Liver (tissue), 9 donors: Measurements from ENCODE around the gene ZXDA. TPM values are rescaled to one million over a fixed set of nuclear protein-coding genes. Genes with fewer than 3 reads are reported as not detected.

Source experiments
- DNase-seq: peaks from one replicate; pipeline ENCODE4 v3.0.0-alpha.2; 2017; ENCODE audit warnings: low spot score
- H3K27ac ChIP-seq, 2 donors: one replicate each; pipeline ENCODE4 v1.7.0; 2013; ENCODE audit warnings: inconsistent platforms in 2 of 2, low read length in 2 of 2, control low read depth in 1 of 2, low read depth in 1 of 2, mild to moderate bottlenecking in 1 of 2
- H3K27me3 ChIP-seq, 4 donors: one replicate each; pipeline versions ENCODE4 v1.6.1 to v1.7.0; 2013; ENCODE audit warnings: low read length in 3 of 4, inconsistent platforms in 1 of 4, mild to moderate bottlenecking in 1 of 4, moderate library complexity in 1 of 4; ENCODE audit not compliant: control insufficient read depth in 4 of 4, insufficient read depth in 4 of 4
- H3K36me3 ChIP-seq, 4 donors: one replicate each; pipeline versions ENCODE4 v1.6.1 to v1.7.0; 2013; ENCODE audit warnings: low read length in 3 of 4, mild to moderate bottlenecking in 3 of 4, low read depth in 1 of 4, moderate library complexity in 1 of 4; ENCODE audit not compliant: control insufficient read depth in 4 of 4, insufficient read depth in 3 of 4
- H3K4me1 ChIP-seq, 4 donors: one replicate each; pipeline versions ENCODE4 v1.6.1 to v1.7.0; 2013; ENCODE audit warnings: low read length in 3 of 4, mild to moderate bottlenecking in 3 of 4, moderate library complexity in 1 of 4; ENCODE audit not compliant: control insufficient read depth in 4 of 4, insufficient read depth in 4 of 4
- H3K4me3 ChIP-seq, 3 donors: one replicate each; pipeline versions ENCODE4 v1.6.1 to v1.7.0; 2013; ENCODE audit warnings: low read length in 3 of 3, control low read depth in 1 of 3, low read depth in 1 of 3, mild to moderate bottlenecking in 1 of 3
- H3K9ac ChIP-seq, 2 donors: one replicate each; pipeline ENCODE4 v1.7.0; 2013; ENCODE audit warnings: low read length in 2 of 2, mild to moderate bottlenecking in 2 of 2, moderate library complexity in 2 of 2, control low read depth in 1 of 2, low read depth in 1 of 2
- H3K9me3 ChIP-seq, 4 donors: one replicate each; pipeline versions ENCODE4 v1.6.1 to v1.7.0; 2013; ENCODE audit warnings: low read length in 3 of 4; ENCODE audit not compliant: control insufficient read depth in 4 of 4
- CTCF ChIP-seq: fragments of 150-350 bp; IDR thresholded peaks from 2 replicates; pipeline ENCODE4 v1.5.1; 2017; ENCODE audit warnings: improper control_type of control experiment, low read depth, low read length; ENCODE audit not compliant: missing input control
- EGR1 ChIP-seq, 2 donors: IDR thresholded peaks; 2 replicates each; pipeline ENCODE4 v1.6.1; 2016 to 2018; ENCODE audit warnings: antibody characterized with exemption in 2 of 2, low read depth in 2 of 2
- FOXA1 ChIP-seq: IDR thresholded peaks from 2 replicates; pipeline ENCODE4 v1.6.1; 2016; ENCODE audit warnings: antibody characterized with exemption
- GABPA ChIP-seq, 2 donors: IDR thresholded peaks in 1 of 2; conservative IDR thresholded peaks in 1 of 2; 2 replicates each; pipeline ENCODE4 v1.6.1; 2016; ENCODE audit warnings: antibody characterized with exemption in 2 of 2, mild to moderate bottlenecking in 1 of 2, moderate library complexity in 1 of 2
- HNF4A ChIP-seq, 2 donors: conservative IDR thresholded peaks; 2 replicates each; pipeline ENCODE4 v1.6.1; 2016; ENCODE audit warnings: antibody characterized with exemption in 2 of 2, mild to moderate bottlenecking in 2 of 2
- HNF4G ChIP-seq: IDR thresholded peaks from 2 replicates; pipeline ENCODE4 v1.6.1; 2016; ENCODE audit warnings: antibody characterized with exemption
- JUND ChIP-seq, 2 donors: IDR thresholded peaks; 2 replicates each; pipeline ENCODE4 v1.6.1; 2016; ENCODE audit warnings: antibody characterized with exemption in 2 of 2
- MAX ChIP-seq: IDR thresholded peaks from 2 replicates; pipeline ENCODE4 v1.6.1; 2016; ENCODE audit warnings: antibody characterized with exemption
- NR2F2 ChIP-seq: IDR thresholded peaks from 2 replicates; pipeline ENCODE4 v1.6.1; 2016; ENCODE audit warnings: antibody characterized with exemption
- RAD21 ChIP-seq, 2 donors: IDR thresholded peaks; 2 replicates each; pipeline ENCODE4 v1.6.1; 2016; ENCODE audit warnings: antibody characterized with exemption in 2 of 2, mild to moderate bottlenecking in 2 of 2
- REST ChIP-seq: IDR thresholded peaks from 2 replicates; pipeline ENCODE4 v1.6.1; 2016; ENCODE audit warnings: antibody characterized with exemption, mild to moderate bottlenecking
- RXRA ChIP-seq, 2 donors: IDR thresholded peaks; 2 replicates each; pipeline ENCODE4 v1.6.1; 2017 to 2018; ENCODE audit warnings: antibody characterized with exemption in 2 of 2, mild to moderate bottlenecking in 1 of 2
- TAF1 ChIP-seq: conservative IDR thresholded peaks from 2 replicates; pipeline ENCODE4 v1.6.1; 2016; ENCODE audit warnings: antibody characterized with exemption, mild to moderate bottlenecking
- YY1 ChIP-seq: IDR thresholded peaks from 2 replicates; pipeline ENCODE4 v1.6.1; 2016; ENCODE audit warnings: antibody characterized with exemption, mild to moderate bottlenecking
- WGBS: extraction: QIAGEN DNeasy Blood & Tissue Kit; methylation state at CpG from one replicate; pipeline ENCODE4 v1.1.7; 2013; 5-methylcytosine and 5-hydroxymethylcytosine counted together
- polyA plus RNA-seq, 2 donors: library from polyadenylated mRNA; stranded (reverse) in 1 of 2; unstranded in 1 of 2; fragments of 200-250 nt in 1 of 2; fragments of >200 nt in 1 of 2; fragmentation: Nextera tagmentation in 1 of 2; extraction: Ambion mirVana in 1 of 2; gene quantifications; one replicate each; pipeline versions ENCODE4 v1.2.1 to v1.2.3, GENCODE V29; 2013 to 2015
- total RNA-seq, 2 donors: library from RNA; depleted of rRNA; stranded (reverse); fragments of >200 nt; gene quantifications; one replicate each; pipeline ENCODE4 v1.2.3, GENCODE V29; 2014
- TF ChIP-seq, protein P1 (sequence below): IDR thresholded peaks from 2 replicates; pipeline ENCODE4 v1.6.1; 2016; ENCODE audit warnings: antibody characterized with exemption
- TF ChIP-seq, protein P2 (sequence below): IDR thresholded peaks from 2 replicates; pipeline ENCODE4 v1.6.1; 2016; ENCODE audit warnings: antibody characterized with exemption
- donor health status: healthy.
- donor health status: healthy.
- donor health status: healthy.
- donor health status: healthy.
- donor health status: healthy.

ZXDA gene
- total and polyA plus RNA-seq, 4 donors = 0.31 to 3.3 (median 1.4) TPM

DNA sequence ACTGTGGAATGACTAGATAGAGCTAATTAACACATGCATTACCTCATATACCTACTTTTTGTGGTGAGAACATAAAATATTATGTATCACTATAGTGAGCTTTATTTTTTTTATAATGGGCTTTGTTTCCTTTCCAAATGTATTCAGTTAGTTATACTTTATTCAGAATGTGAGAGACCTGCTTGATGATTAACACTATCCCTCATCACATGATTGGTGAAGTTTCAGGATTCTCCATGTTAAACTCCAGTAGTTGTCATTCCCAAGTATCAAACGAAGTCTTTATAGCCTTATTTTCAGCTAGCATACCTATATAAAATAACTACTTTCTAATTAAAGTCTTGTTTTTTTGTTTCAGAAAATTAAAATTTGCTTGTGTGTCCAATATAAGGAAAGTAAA lies 8.8 kb downstream of the ZXDA start:
- no peak for TF ChIP-seq YY1
- TF ChIP-seq JUND (IDR thresholded peaks at IDR 0.05) = no peak
- TF ChIP-seq HNF4G = no peak
- TF ChIP-seq TAF1 = no peak
- TF ChIP-seq EGR1 (IDR thresholded peaks at IDR 0.05; ENCODE audit: low read depth in 2 of 2) = no peak
- TF ChIP-seq NR2F2 = no peak
- TF ChIP-seq RXRA (IDR thresholded peaks at IDR 0.05) = no peak
- TF ChIP-seq, protein P1, sequence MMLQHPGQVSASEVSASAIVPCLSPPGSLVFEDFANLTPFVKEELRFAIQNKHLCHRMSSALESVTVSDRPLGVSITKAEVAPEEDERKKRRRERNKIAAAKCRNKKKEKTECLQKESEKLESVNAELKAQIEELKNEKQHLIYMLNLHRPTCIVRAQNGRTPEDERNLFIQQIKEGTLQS = no peak
- no peak for TF ChIP-seq HNF4A (conservative IDR thresholded peaks at IDR 0.05)
- TF ChIP-seq GABPA (IDR thresholded peaks at IDR 0.05 in 1 of 2, conservative IDR thresholded peaks at IDR 0.05 in 1 of 2) = no peak
- 88% methylated on average over 1 of the region's 1 CpG for WGBS
- no peak overlapping the region for H3K4me3 ChIP-seq
- H3K9me3 ChIP-seq = no peaks in the 10 kb centered on the region
- H3K27me3 ChIP-seq = no peaks in the 10 kb centered on the region
- no peak overlapping the region for H3K27ac ChIP-seq
- no peak overlapping the region for H3K9ac ChIP-seq
- no peak for DNase-seq
- H3K36me3 ChIP-seq = no peaks in the 10 kb centered on the region
- H3K4me1 ChIP-seq = peaks cover 0 to 7% (median 0%) of the 10 kb centered on the region in 4 donors

DNA sequence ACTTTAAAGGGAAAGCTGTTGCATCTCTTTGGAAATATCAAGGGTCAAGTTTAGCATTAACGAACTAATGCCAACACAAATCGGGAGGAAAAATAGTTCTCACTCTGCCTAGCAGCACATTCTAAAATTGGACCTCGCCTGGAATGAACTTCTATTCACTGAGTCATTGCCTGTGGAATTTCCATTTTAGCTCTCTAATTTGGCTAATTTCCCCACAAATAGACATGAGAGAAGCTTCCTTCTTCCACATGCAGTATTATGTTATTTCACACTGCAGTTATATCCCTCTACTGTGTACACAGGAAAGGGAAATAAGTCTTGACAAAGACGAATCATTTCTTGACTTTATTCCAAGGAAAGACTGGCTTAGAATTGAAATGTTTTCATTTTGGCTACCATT lies 9.3 kb downstream of the ZXDA start:
- Histone ChIP-seq H3K27me3 (no peaks in the 10 kb centered on the region), H3K9me3 (no peaks in the 10 kb centered on the region), H3K36me3 (no peaks in the 10 kb centered on the region), H3K9ac (no peak overlapping the region), H3K27ac (no peak overlapping the region), H3K4me1 (peaks cover 0 to 7% (median 0%) of the 10 kb centered on the region in 4 donors), H3K4me3 (no peak overlapping the region)
- TF ChIP-seq RXRA (IDR thresholded peaks at IDR 0.05) = peak; percentile 13 to 22
- TF ChIP-seq, protein P1 = no peak
- TF ChIP-seq YY1 = peak; percentile 23
- TF ChIP-seq JUND (IDR thresholded peaks at IDR 0.05) = peak; percentile 40 to 54
- WGBS = 50% methylated on average over 4 of the region's 4 CpGs
- DNase-seq = no peak

GRCh38 chrX:57899906-57900305 lies 10.4 kb downstream of the ZXDA start:
- H3K4me1 ChIP-seq = no peaks in the 10 kb centered on the region
- no peak for DNase-seq
- H3K27ac ChIP-seq = no peak overlapping the region
- no peak overlapping the region for H3K9ac ChIP-seq
- no peaks in the 10 kb centered on the region for H3K9me3 ChIP-seq
- H3K4me3 ChIP-seq = no peak overlapping the region
- no peak for TF ChIP-seq CTCF
- TF ChIP-seq, protein P1 = no peak
- TF ChIP-seq GABPA (IDR thresholded peaks at IDR 0.05 in 1 of 2, conservative IDR thresholded peaks at IDR 0.05 in 1 of 2) = no peak
- TF ChIP-seq, protein P2, sequence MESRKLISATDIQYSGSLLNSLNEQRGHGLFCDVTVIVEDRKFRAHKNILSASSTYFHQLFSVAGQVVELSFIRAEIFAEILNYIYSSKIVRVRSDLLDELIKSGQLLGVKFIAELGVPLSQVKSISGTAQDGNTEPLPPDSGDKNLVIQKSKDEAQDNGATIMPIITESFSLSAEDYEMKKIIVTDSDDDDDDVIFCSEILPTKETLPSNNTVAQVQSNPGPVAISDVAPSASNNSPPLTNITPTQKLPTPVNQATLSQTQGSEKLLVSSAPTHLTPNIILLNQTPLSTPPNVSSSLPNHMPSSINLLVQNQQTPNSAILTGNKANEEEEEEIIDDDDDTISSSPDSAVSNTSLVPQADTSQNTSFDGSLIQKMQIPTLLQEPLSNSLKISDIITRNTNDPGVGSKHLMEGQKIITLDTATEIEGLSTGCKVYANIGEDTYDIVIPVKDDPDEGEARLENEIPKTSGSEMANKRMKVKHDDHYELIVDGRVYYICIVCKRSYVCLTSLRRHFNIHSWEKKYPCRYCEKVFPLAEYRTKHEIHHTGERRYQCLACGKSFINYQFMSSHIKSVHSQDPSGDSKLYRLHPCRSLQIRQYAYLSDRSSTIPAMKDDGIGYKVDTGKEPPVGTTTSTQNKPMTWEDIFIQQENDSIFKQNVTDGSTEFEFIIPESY = no peak
- TF ChIP-seq FOXA1 = no peak
- no peak for TF ChIP-seq REST
- no peak for TF ChIP-seq RAD21 (IDR thresholded peaks at IDR 0.05)
- no peak for TF ChIP-seq MAX
- TF ChIP-seq HNF4A (conservative IDR thresholded peaks at IDR 0.05) = no peak
- TF ChIP-seq RXRA (IDR thresholded peaks at IDR 0.05) = no peak
- TF ChIP-seq YY1 = no peak
- no peak for TF ChIP-seq JUND (IDR thresholded peaks at IDR 0.05)
- TF ChIP-seq HNF4G = no peak
- no peaks in the 10 kb centered on the region for H3K36me3 ChIP-seq
- H3K27me3 ChIP-seq = no peaks in the 10 kb centered on the region
